Right cardiac atrium (tissue), 5 donors: ENCODE results near the gene CNTN5. TPM values are rescaled to one million over a fixed set of nuclear protein-coding genes. Genes with fewer than 3 reads are reported as not detected.

Experiments used
- ATAC-seq, 2 donors: fragments of 200-7000 bp; cut with Tn5 transposase; one replicate each; pipeline versions ENCODE4 v1.8.0 to v1.9.1; 2020; ENCODE audit warnings: moderate library complexity in 2 of 2, mild to moderate bottlenecking in 1 of 2
- DNase-seq, 3 donors: peaks; one replicate each; pipeline ENCODE4 v3.0.0-alpha.2; 2020
- H3K27ac ChIP-seq: one replicate; pipeline ENCODE4 v1.5.1; 2013; ENCODE audit warnings: mild to moderate bottlenecking, low read length, control low read depth, moderate library complexity
- H3K27me3 ChIP-seq: one replicate; pipeline ENCODE4 v1.6.1; 2013; ENCODE audit not compliant: control insufficient read depth, insufficient read depth
- H3K4me1 ChIP-seq: one replicate; pipeline ENCODE4 v1.6.1; 2013; ENCODE audit warnings: low read length; ENCODE audit not compliant: control insufficient read depth, insufficient read depth
- H3K4me3 ChIP-seq: one replicate; pipeline ENCODE4 v1.5.1; 2013; ENCODE audit warnings: low read length, control low read depth
- H3K9me3 ChIP-seq: one replicate; pipeline ENCODE4 v1.6.1; 2013; ENCODE audit warnings: low read length; ENCODE audit not compliant: control insufficient read depth
- WGBS: extraction: QIAGEN DNeasy Blood & Tissue Kit; methylation state at CpG from one replicate; pipeline ENCODE4 v1.1.7; 2013; 5-methylcytosine and 5-hydroxymethylcytosine counted together
- intact Hi-C, 4 donors: fragments of 100-400 bp; cut with DNase I; formaldehyde crosslinking; loops; one replicate each; pipeline versions ENCODE4 v1.11.0 to v1.14.0; 2022 to 2023
- polyA plus RNA-seq: library from polyadenylated mRNA; stranded (reverse); fragments of 200-250 nt; gene quantifications from one replicate; pipeline ENCODE4 v1.2.3, GENCODE V29; 2013
- total RNA-seq, 4 donors: library from RNA; stranded (reverse); fragmentation: NEBNext Ultra II Directional; extraction: Animal tissue kit (Norgen Biotek cat#: 25700); gene quantifications; one replicate each; pipeline ENCODE4 v1.2.1, GENCODE V29; 2021
- donor health status: healthy with polysubstance abuse.
- donor health status: DM: no; HTN: yes; CAD: no.
- donor health status: DM: no; HTN: no; CAD: no.
- donor health status: DM: no; HTN: yes; CAD: no; lungs with severe emphysema.
- donor health status: DM: yes; HTN: yes; CAD: no.

CNTN5 gene
- total and polyA plus RNA-seq, 5 donors, result under 0.01 to 0.09 (median 0.08) TPM; not detected in 2

- Histone ChIP-seq H3K9me3 (no peaks in the 10 kb centered on the region), H3K4me3 (no peak overlapping the region), H3K27me3 (no peaks in the 10 kb centered on the region), H3K4me1 (no peaks in the 10 kb centered on the region), H3K27ac (no peak overlapping the region)
- no peak for ATAC-seq
- WGBS, result 91% methylated on average over 3 of the region's 3 CpGs
- intact Hi-C loops, result no loop called here
- no peak for DNase-seq
Measured at GRCh38 chr11:99432677-99433076, 411.9 kb downstream of the CNTN5 start.

- ATAC-seq, result no peak
- intact Hi-C loops, result no loop called here
- 67% methylated on average over 3 of the region's 3 CpGs for WGBS
- H3K9me3 ChIP-seq, result no peaks in the 10 kb centered on the region
- no peak overlapping the region for H3K4me3 ChIP-seq
- DNase-seq, result no peak
- no peaks in the 10 kb centered on the region for H3K4me1 ChIP-seq
- no peak overlapping the region for H3K27ac ChIP-seq
- no peaks in the 10 kb centered on the region for H3K27me3 ChIP-seq
Measured at GRCh38 chr11:99443276-99443675, 422.5 kb downstream of the CNTN5 start.

- WGBS, result 84% methylated on average over 1 of the region's 1 CpG
- Histone ChIP-seq H3K4me3 (no peak overlapping the region), H3K4me1 (no peaks in the 10 kb centered on the region), H3K27me3 (no peaks in the 10 kb centered on the region), H3K9me3 (no peaks in the 10 kb centered on the region), H3K27ac (no peak overlapping the region)
- intact Hi-C loops, result no loop called here
- ATAC-seq, result no peak
- DNase-seq, result no peak
Measured at GRCh38 chr11:99446400-99446799, 425.7 kb downstream of the CNTN5 start.

- ATAC-seq, result no peak
- intact Hi-C loops, result no loop called here
- Histone ChIP-seq H3K27ac (no peak overlapping the region), H3K9me3 (no peaks in the 10 kb centered on the region), H3K27me3 (no peaks in the 10 kb centered on the region), H3K4me3 (no peak overlapping the region), H3K4me1 (no peaks in the 10 kb centered on the region)
- DNase-seq, result no peak
Measured at GRCh38 chr11:99449345-99449744, 428.6 kb downstream of the CNTN5 start.

- Histone ChIP-seq H3K27ac (no peak overlapping the region), H3K4me1 (no peaks in the 10 kb centered on the region), H3K27me3 (no peaks in the 10 kb centered on the region), H3K4me3 (no peak overlapping the region), H3K9me3 (no peaks in the 10 kb centered on the region)
- WGBS, result 83% methylated on average over 5 of the region's 5 CpGs
- intact Hi-C loops, result no loop called here
- ATAC-seq (no peak), DNase-seq (no peak)
Measured at GRCh38 chr11:99452075-99452474, 431.3 kb downstream of the CNTN5 start.

- no peak for ATAC-seq
Measured at GRCh38 chr11:99461913-99462312, 441.2 kb downstream of the CNTN5 start.

GRCh38 chr11:99464985-99465384 is 444.2 kb downstream of the CNTN5 start:
- 80% methylated on average over 2 of the region's 2 CpGs for WGBS
- Histone ChIP-seq H3K27ac (no peak overlapping the region), H3K27me3 (no peaks in the 10 kb centered on the region), H3K4me3 (no peak overlapping the region), H3K9me3 (no peaks in the 10 kb centered on the region), H3K4me1 (no peaks in the 10 kb centered on the region)
- intact Hi-C loops, result no loop called here
- ATAC-seq (no peak), DNase-seq (no peak)

More at GRCh38 chr11:99461913-99462312, 441.2 kb downstream of the CNTN5 start:
- H3K4me1 ChIP-seq, result no peaks in the 10 kb centered on the region
- WGBS, result 91% methylated on average over 1 of the region's 1 CpG
- no peaks in the 10 kb centered on the region for H3K9me3 ChIP-seq
- no peaks in the 10 kb centered on the region for H3K27me3 ChIP-seq
- no peak overlapping the region for H3K27ac ChIP-seq
- DNase-seq, result no peak
- no peak overlapping the region for H3K4me3 ChIP-seq
- intact Hi-C loops, result no loop called here

- no peak for ATAC-seq
- H3K9me3 ChIP-seq, result no peaks in the 10 kb centered on the region
- H3K4me1 ChIP-seq, result no peaks in the 10 kb centered on the region
- 55% methylated on average over 1 of the region's 1 CpG for WGBS
- intact Hi-C loops, result no loop called here
- H3K27me3 ChIP-seq, result no peaks in the 10 kb centered on the region
- H3K4me3 ChIP-seq, result no peak overlapping the region
- H3K27ac ChIP-seq, result no peak overlapping the region
- no peak for DNase-seq
Measured at GRCh38 chr11:99489581-99489980, 468.8 kb downstream of the CNTN5 start.

- intact Hi-C loops, result no loop called here
- H3K9me3 ChIP-seq, result no peaks in the 10 kb centered on the region
- no peaks in the 10 kb centered on the region for H3K4me1 ChIP-seq
- no peaks in the 10 kb centered on the region for H3K27me3 ChIP-seq
- no peak overlapping the region for H3K4me3 ChIP-seq
- WGBS, result 93% methylated on average over 4 of the region's 4 CpGs
- DNase-seq (no peak), ATAC-seq (no peak)
- no peak overlapping the region for H3K27ac ChIP-seq
Measured at GRCh38 chr11:99494065-99494464, 473.3 kb downstream of the CNTN5 start.

- H3K9me3 ChIP-seq, result no peaks in the 10 kb centered on the region
- ATAC-seq, result no peak
- intact Hi-C loops, result no loop called here
Measured at GRCh38 chr11:99501655-99502054, 480.9 kb downstream of the CNTN5 start.

GRCh38 chr11:99505316-99505715 is 484.6 kb downstream of the CNTN5 start:
- ATAC-seq (no peak), DNase-seq (no peak)
- Histone ChIP-seq H3K27me3 (no peaks in the 10 kb centered on the region), H3K4me1 (no peaks in the 10 kb centered on the region), H3K4me3 (no peak overlapping the region), H3K9me3 (no peaks in the 10 kb centered on the region), H3K27ac (no peak overlapping the region)
- intact Hi-C loops, result no loop called here
- WGBS, result 39% methylated on average over 1 of the region's 1 CpG

More at GRCh38 chr11:99501655-99502054, 480.9 kb downstream of the CNTN5 start:
- Histone ChIP-seq H3K4me1 (no peaks in the 10 kb centered on the region), H3K27me3 (no peaks in the 10 kb centered on the region), H3K27ac (no peak overlapping the region), H3K4me3 (no peak overlapping the region)
- 77% methylated on average over 2 of the region's 2 CpGs for WGBS
- DNase-seq, result no peak

- intact Hi-C loops, result no loop called here
- H3K4me3 ChIP-seq, result no peak overlapping the region
- no peaks in the 10 kb centered on the region for H3K27me3 ChIP-seq
- ATAC-seq (no peak), DNase-seq (no peak)
- no peaks in the 10 kb centered on the region for H3K9me3 ChIP-seq
- H3K4me1 ChIP-seq, result no peaks in the 10 kb centered on the region
- 70% methylated on average over 4 of the region's 4 CpGs for WGBS
- no peak overlapping the region for H3K27ac ChIP-seq
Measured at GRCh38 chr11:99505831-99506230, 485.1 kb downstream of the CNTN5 start.
